ENCODE measurements around the gene NFIC.

- TF ChIP-seq CTCF (IDR thresholded peaks at IDR 0.05; ENCODE audit: low read depth, low read length) (no peak), POLR2A (IDR thresholded peaks at IDR 0.05; ENCODE audit: extremely low read depth, insufficient read length) (no peak), MAX (IDR thresholded peaks at IDR 0.05; ENCODE audit: low read depth, low read length) (no peak), MYC (IDR thresholded peaks at IDR 0.05; ENCODE audit: low read depth, low read length) (no peak)
Measured at GRCh38 chr19:3386447-3387234, 20.3 kb downstream of the NFIC start.
